ENCODE results near the gene ONECUT1.
"Not testable (repeated sequence)": the region's sequence is repeated elsewhere in the genome, so short reads cannot be mapped to it uniquely, and the experiment has no call there.

Gene ONECUT1

GRCh38 chr15:52790169-52790708 is at the start of gene ONECUT1:
TSS of gene ONECUT1 (minus strand) at chr15:52790336. CDS start at chr15:52789884, 452 bp downstream.
- peak; percentile 62 for DNase-seq

GRCh38 chr15:52834379-52834778 is 44.2 kb upstream of the ONECUT1 start:
- DNase-seq, result no peak

DNA sequence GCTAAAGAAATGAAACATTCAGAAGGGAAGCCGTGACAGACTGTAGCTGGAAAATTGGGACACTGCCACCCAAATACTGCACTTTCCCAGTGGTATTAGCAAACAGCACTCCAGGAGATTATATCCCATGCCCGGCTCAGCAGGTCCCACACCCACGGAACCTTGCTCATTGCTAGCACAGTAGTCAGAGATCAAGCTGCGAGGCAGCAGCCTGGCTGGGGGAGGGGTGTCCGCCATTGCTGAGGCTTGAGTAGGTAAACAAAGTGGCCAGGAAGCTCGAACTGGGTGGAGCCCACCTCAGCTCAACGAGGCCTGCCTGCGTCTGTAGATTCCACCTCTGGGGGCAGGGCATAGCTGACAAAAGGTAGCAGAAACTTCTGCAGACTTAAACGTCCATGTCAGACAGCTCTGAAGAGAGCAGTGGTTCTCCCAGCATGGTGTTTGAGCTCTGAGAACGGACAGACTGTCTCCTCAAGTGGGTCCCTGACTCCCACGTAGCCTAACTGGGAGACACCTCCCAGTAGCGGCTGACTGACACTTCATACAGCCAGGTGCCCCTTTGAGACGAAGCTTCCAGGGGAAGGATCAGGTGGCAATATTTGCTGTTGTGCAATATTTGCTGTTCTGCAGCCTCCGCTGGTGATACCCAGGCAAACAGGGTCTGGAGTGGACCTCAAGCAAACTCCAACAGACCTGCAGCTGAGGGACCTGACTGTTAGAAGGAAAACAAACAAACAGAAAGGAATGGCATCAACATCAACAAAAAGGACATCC is 34.2 kb upstream of the ONECUT1 start:
- DNase-seq, result not testable (repeated sequence)

DNA sequence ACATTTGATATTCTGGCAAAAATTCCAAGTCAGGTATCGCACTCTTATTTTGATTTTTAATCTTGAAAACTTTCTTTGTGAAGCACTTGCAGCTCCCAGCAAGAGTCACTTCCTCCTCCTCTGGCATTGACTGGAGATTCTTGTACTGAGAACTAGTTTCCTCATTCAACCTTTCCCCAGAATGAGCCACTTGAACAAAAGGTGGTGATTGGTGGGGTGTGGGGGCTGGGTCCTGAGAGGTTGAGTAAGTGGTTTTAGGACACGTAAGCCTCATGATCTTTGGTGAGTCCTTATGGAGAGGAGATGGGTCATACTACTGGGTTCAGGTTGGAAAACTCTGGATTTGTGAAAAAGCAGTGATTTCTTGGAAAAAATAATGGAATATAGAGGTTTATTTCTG is 32.3 kb upstream of the ONECUT1 start:
- DNase-seq, result no peak

GRCh38 chr15:52819253-52819652 is 29.1 kb upstream of the ONECUT1 start:
- no peak for DNase-seq

- not testable (repeated sequence) for DNase-seq
Measured at GRCh38 chr15:52815899-52816298, 25.8 kb upstream of the ONECUT1 start.

- no peak for DNase-seq
Measured at GRCh38 chr15:52808996-52809395, 18.9 kb upstream of the ONECUT1 start.

GRCh38 chr15:52808441-52808840 is 18.3 kb upstream of the ONECUT1 start:
- no peak for DNase-seq

DNA sequence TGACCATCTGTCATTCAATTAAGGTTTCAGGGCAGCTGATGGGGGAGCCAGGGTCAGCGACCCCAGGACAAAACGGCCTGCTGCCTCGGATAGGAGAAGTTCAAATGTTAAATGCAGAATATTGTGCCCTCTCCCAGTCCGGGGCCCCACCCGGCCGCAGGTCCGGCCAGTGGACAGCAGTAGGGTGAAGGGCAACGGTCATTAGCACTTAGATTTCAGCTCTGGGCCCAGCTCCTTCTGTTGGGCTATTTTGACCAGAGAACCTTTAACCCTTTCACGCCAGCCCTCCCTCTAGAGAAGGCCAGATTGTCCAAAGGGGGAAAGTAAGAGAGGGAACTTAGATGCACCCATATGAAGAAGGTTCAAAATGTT is 16.1 kb upstream of the ONECUT1 start:
- no peak for DNase-seq

DNA sequence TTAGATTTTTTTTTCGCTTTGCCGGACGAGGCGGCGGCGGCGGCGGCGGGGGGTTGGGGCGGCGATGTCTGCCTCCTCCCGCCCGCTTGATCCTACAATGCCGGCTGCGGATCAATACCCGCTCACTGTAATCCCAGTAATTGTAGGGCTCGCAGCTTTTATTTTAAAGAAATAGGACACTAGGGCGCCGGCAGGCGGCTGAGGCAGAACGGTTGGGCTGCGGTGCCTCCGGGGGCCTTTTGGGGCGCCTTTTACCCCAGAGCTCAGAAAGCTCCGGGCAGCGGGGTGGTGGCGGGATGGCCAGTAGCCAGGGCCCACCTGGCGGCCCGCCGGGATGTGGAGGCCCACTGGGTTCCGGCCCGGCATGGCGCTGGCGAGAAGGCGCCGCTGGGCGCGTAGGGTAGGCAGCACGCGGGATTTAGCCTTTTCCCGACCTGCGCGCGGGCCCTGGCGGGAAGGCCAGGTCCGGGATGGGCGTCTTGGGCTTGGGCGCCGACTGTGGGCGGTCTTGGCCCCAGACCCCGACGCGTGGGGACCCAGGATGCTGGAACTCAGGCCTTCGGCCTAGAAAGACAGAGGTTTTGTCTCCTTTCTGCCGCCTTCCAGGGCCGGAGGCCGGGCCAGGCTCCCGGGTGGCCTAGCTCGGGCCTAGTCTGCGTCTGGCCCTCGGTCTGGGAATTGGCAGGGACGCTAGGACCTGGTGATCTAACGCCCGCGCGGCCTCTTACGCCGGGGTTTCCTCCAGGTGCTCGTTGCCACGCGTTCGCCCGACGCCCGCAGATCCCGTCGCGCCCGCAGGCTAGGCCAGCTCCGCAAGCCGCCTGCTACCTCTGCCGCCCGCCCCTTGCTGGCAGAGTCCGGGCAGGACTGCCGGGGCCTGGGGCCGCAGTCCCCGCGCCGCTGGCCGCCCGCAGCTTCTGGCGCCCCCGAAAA is 15.5 kb upstream of the ONECUT1 start:
- peak; percentile 36 for DNase-seq

- DNase-seq, result peak; percentile 12
Measured at GRCh38 chr15:52804526-52805081, 14.5 kb upstream of the ONECUT1 start.

DNA sequence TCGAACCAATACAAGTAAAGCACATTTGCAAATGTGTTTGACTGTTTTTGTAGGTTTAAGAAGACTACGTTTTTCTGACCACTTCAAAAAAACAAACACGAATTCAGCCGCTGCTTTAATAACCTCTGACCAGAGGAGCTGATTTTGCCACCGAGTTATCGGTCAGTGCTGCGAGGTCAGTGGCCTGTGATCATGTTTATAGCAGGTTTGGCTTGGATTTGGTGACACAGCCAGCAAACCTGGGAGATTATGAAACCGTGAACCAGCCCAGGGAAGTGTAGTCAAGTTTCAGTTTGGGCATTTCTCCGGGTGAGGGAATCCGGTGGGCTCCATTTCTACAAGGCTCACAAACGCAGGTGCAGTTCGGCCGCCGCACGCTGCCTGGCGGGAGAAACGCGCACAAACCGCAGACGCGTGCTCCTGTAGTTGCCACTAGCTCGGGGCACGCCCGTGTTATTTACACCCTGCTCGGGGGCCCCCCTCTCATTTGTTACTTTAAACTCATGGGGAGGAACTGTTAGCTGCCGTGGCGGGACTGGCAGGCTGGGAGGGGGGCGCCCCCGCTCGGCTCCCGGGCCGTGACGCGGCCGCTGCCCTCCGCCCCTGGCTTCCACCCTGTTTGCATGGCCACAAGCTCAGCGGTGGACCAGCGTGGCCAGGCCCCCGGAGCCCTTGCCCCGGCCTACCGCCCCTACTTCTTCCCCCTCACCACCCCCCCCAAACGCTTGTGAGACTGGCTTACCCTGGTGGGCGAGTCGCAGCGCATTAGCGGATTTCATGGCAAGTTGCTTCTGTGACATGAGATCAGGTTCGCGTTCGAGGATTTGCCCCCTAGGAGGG is 13.6 kb upstream of the ONECUT1 start:
- peak; percentile 9 for DNase-seq

- DNase-seq, result no peak
Measured at GRCh38 chr15:52803108-52803466, 13.0 kb upstream of the ONECUT1 start.

DNA sequence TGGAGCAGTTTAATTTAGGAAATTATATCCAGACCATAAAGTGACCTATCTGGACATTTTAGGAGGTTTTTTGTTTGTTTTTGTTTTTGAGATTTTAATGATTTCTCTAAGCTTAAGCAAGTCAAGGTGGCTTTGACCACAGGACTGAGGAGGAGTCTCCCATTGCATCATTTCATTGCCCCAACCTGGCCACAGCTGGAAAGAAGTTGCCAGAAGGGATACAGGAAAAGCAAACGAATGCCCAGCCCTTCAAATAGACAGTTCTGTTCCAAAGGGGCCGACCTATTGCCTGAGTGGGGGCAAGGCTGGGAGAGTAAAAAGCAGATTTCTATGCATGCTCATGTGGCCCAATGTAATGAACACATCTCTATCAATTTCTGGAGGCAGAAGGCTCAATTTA is 12.0 kb upstream of the ONECUT1 start:
- DNase-seq, result no peak

DNA sequence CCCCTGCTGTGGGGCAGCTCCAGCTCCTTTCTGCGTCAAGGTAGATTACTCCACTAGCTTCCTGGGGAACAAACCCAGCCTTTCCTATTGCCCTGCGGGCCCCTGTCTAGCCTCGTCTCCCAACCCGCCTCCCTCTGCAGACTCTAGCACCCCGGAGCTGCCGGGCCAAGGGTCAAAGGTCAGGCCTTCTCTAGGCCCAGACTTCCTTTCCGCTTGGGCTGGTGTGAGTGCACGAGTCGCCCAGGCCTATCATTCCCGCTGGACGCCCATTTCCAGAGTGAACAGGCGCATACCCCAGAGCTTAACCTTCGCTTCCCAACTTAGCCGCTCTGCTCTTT is 11.6 kb upstream of the ONECUT1 start:
- DNase-seq, result no peak

- peak; percentile 16 for DNase-seq
Measured at GRCh38 chr15:52800828-52801747, 11.0 kb upstream of the ONECUT1 start.

GRCh38 chr15:52799145-52799811 is 9.1 kb upstream of the ONECUT1 start:
- DNase-seq, result no peak

- no peak for DNase-seq
Measured at GRCh38 chr15:52798529-52799101, 8.5 kb upstream of the ONECUT1 start.

GRCh38 chr15:52797625-52798501 is 7.7 kb upstream of the ONECUT1 start:
- peak; percentile 3 for DNase-seq

Data from activated CD4-positive, alpha-beta T cell treated with anti-CD3 and anti-CD28 coated beads for 48 hours (primary cell).